Adipocyte (in vitro differentiated cells): ENCODE results near the gene CETN3.
A peak's percentile ranks its signal among the peaks of the same experiment; 100 is the strongest.
"Not testable (repeated sequence)": the region's sequence is repeated elsewhere in the genome, so short reads cannot be mapped to it uniquely, and the experiment has no call there.

ENCODE experiments used
- DNase-seq: peaks from one replicate; pipeline ENCODE4 v3.0.0-alpha.2; 2015; ENCODE audit warnings: low read depth
- H3K27me3 ChIP-seq: replicated peaks from 2 replicates; pipeline ENCODE4 v1.7.0; 2013; ENCODE audit warnings: mild to moderate bottlenecking, low read length, moderate library complexity; ENCODE audit not compliant: control insufficient read depth, insufficient read depth
- H3K36me3 ChIP-seq: 2 replicates; pipeline ENCODE4 v1.7.0; 2013; ENCODE audit warnings: low read length, mild to moderate bottlenecking, moderate library complexity; ENCODE audit not compliant: control insufficient read depth, insufficient read depth, severe bottlenecking
- H3K4me1 ChIP-seq: 2 replicates; pipeline ENCODE4 v1.7.0; 2013; ENCODE audit warnings: mild to moderate bottlenecking, low read length, moderate library complexity; ENCODE audit not compliant: control insufficient read depth, insufficient read depth
- H3K4me3 ChIP-seq: 2 replicates; pipeline ENCODE4 v1.7.0; 2013; ENCODE audit warnings: mild to moderate bottlenecking, low read length, moderate library complexity
- H3K9ac ChIP-seq: 2 replicates; pipeline ENCODE4 v1.7.0; 2013; ENCODE audit warnings: mild to moderate bottlenecking, low read length, moderate library complexity
- H3K9me3 ChIP-seq: 2 replicates; pipeline ENCODE4 v1.7.0; 2013; ENCODE audit warnings: mild to moderate bottlenecking, low read length, moderate library complexity; ENCODE audit not compliant: control insufficient read depth

The CETN3 gene

DNA sequence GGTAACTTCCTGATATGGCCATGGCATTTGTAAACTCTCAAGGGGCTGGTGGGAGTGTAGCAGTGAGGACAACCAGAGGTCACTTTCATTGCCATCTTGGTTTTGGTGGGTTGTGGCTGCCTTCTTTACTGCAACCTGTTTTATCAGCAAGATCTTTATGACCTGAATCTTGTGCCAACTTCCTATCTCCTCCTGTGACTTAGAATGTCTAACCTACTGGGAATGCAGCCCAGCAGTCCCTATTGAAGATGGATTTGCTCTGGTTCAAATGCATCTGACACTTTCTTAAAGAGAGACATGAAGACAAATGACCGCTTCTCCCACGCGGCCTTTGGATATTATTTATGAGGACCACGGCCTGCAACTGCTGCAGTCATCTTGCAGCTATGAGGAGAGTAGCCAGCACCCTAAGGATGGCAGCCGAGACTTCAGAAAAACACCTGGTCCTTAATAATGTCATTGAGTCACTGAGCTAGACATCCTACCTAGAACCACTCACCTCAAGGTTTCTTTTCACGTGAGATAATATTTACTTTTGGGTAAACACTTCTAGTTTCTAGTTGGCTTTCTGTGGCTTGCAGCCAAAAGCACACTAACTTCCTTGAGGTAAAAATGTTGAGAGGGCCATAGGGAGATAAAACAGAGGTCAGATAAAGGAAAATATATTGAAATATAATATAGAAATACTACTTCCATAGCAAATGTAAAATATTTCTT is 28.2 kb downstream of the CETN3 start:
- H3K9me3 ChIP-seq = peaks cover 2% of the 10 kb centered on the region
- no peaks in the 10 kb centered on the region for H3K36me3 ChIP-seq
- H3K4me3 ChIP-seq = no peak overlapping the region
- no peak overlapping the region for H3K9ac ChIP-seq
- H3K27me3 ChIP-seq = peaks cover 3% of the 10 kb centered on the region
- no peak for DNase-seq
- no peaks in the 10 kb centered on the region for H3K4me1 ChIP-seq

DNA sequence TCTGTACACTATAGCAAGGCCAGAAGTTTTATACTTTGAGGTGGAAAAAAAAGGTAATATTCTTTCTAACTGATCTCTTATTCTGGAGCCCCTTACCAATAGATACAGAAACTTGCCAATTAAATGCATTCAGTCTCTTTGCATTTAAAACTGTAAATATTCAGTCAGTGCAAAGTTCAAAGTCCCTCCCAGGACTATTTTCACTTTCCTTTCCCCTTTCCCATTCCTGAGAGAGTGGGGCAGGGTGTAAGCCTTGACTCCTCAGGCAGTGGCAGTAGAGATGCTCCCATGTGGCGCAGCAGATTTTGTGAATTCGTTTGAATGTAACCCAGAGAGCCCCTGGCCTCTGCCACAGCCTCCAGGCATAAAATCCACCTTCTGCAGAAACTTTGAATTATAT is 29.9 kb downstream of the CETN3 start:
- DNase-seq = no peak
- H3K9me3 ChIP-seq = peaks cover 11% of the 10 kb centered on the region
- H3K9ac ChIP-seq = no peak overlapping the region
- no peaks in the 10 kb centered on the region for H3K36me3 ChIP-seq
- H3K27me3 ChIP-seq = peaks cover 3% of the 10 kb centered on the region
- no peaks in the 10 kb centered on the region for H3K4me1 ChIP-seq
- no peak overlapping the region for H3K4me3 ChIP-seq

DNA sequence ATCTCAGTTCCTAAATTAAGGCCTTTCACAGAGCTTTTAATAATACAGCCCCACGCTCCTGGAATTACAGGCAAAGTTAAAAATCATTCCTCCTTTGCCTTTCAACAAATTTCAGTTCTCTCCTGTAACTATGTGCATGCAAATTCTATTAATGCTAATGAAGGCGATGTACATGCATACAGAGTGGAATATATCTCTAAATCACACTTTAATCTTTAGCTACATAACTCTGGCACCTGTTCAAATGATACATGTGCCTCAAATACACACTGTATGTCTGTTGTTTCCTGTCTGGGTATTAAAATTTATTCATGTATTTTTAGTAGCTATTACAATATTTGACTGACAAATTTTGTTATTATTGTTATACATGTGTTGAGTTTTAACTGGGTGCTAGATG is 30.8 kb downstream of the CETN3 start:
- H3K4me3 ChIP-seq = no peak overlapping the region
- no peaks in the 10 kb centered on the region for H3K36me3 ChIP-seq
- peaks cover 3% of the 10 kb centered on the region for H3K27me3 ChIP-seq
- no peaks in the 10 kb centered on the region for H3K4me1 ChIP-seq
- no peak for DNase-seq
- no peak overlapping the region for H3K9ac ChIP-seq
- H3K9me3 ChIP-seq = peaks cover 11% of the 10 kb centered on the region

DNA sequence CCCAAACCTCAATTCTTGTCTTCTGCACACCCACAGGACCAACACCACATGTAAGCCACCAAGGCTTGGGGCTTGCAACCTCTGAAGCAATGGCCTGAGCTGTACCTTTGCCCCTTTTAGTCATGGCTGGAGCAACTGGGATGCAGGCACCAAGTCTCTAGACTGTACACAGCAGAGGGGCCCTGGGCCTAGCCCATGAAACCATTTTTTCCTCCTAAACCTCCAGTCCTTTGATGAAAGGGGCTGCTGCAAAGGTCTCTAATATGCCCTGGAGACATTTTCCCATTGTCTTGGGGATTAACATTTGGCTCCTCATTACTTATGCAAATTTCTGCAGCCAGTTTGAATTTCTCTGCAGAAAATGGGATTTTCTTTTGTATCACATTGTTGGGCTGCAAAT is 38.3 kb downstream of the CETN3 start:
- not testable (repeated sequence) for DNase-seq, H3K4me3 ChIP-seq, H3K9ac ChIP-seq, H3K4me1 ChIP-seq, H3K27me3 ChIP-seq, H3K36me3 ChIP-seq
- peaks cover 12% of the 10 kb centered on the region for H3K9me3 ChIP-seq

DNA sequence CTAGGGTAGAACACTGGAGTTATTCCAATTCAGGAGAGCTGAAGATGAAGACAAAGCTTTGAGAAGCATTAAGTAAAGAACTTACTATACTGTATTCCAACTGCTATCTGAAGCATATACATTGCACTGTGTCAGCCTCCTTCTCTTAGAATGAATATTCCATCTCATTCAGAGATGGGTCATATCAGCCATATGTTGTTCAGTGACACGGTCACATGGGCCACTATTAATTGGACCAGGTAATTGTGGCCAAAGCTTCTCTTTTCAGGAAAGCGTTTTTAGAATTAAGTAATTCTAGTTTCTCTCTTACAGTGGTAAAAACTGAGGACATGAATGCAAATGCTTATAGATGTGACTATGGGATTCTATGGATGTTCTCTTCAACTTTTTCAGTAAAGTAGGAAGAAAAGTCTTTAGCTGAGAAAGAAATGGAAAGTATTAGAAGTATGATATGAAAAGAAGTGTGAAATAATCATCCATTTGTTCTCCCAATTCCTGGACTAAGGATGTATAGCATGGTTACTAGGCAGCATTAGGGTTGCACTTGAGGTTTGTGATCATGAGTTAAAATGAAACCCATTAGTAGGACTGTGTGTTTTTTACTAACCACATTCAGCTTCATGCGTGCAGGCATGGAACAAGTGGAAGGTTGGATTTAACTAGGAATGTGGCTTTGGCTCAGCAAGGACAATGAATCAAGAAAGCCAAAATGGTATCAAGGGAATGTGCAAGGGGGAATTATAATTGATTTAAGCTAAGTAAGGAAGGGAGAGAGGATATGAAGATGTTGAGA is 40.9 kb downstream of the CETN3 start:
- DNase-seq = no peak
- Histone ChIP-seq H3K4me3 (no peak overlapping the region), H3K9ac (no peak overlapping the region)

DNA sequence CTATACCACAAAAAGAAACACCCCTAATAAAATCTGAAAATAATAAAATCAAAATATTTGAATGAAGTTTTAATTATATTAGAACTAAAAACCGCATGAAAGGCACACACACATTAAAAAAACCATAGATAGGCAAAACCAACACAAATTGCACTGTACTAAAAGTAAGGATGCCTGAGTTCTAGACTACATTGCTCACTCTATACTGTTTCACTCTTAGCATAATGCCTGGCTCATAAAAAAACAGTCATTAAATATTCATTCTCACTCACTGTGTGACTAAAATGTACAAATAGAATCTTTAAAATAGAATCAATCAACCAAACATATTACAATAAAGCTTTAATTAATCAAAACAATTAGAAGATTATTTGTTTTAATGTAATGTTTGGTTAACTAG is 41.7 kb downstream of the CETN3 start:
- Histone ChIP-seq H3K4me1 (no peaks in the 10 kb centered on the region), H3K36me3 (no peaks in the 10 kb centered on the region), H3K4me3 (no peak overlapping the region), H3K27me3 (no peaks in the 10 kb centered on the region), H3K9ac (no peak overlapping the region), H3K9me3 (peaks cover 3% of the 10 kb centered on the region)
- no peak for DNase-seq

More for the DNA sequence above, 40.9 kb downstream of the CETN3 start:
- no peaks in the 10 kb centered on the region for H3K27me3 ChIP-seq
- H3K4me1 ChIP-seq = no peaks in the 10 kb centered on the region
- H3K9me3 ChIP-seq = peaks cover 3% of the 10 kb centered on the region
- H3K36me3 ChIP-seq = no peaks in the 10 kb centered on the region

DNA sequence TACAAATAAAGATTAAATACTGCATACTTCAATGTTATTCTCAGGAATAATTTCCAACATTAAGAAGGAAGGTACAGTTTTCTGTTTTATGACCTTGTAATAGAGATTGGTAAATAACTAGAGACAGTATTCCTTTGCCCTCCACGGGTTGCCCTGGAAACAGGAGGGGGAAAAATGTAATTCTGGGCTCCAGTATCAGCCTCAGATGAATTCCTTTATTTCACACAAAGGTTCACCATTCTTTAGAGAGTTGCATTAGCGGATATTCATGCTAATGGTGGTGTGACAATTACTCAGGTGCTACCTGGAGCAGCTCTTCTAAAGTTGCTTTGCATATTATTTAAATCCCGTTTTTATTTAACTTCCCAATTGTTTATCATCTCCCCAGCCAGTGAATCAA is 42.6 kb downstream of the CETN3 start:
- peaks cover 3% of the 10 kb centered on the region for H3K9me3 ChIP-seq
- no peaks in the 10 kb centered on the region for H3K36me3 ChIP-seq
- no peak overlapping the region for H3K4me3 ChIP-seq

DNA sequence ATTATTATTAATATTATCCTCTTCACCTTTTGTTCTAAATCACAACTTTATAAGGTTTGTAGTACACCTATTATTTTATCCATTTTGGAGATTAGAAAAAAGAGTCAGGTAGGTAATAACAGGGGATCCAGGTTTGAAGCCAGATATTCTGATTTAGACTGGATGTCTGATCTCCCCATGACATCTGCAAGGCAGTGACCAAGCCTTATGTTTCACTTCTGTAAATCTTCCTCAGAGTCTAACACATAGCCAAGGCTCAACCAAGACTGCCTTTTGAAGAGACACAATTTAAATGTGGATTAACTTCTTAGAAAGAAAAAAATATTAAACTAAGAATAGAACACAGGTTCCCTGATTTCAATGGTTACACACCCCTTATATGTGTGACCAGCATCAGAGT is 44.2 kb downstream of the CETN3 start:
- no peaks in the 10 kb centered on the region for H3K36me3 ChIP-seq
- no peaks in the 10 kb centered on the region for H3K4me1 ChIP-seq
- H3K4me3 ChIP-seq = no peak overlapping the region
- DNase-seq = no peak
- no peak overlapping the region for H3K9ac ChIP-seq
- H3K9me3 ChIP-seq = no peaks in the 10 kb centered on the region
- no peaks in the 10 kb centered on the region for H3K27me3 ChIP-seq

More for the DNA sequence above, 42.6 kb downstream of the CETN3 start:
- no peak for DNase-seq
- no peak overlapping the region for H3K9ac ChIP-seq
- H3K4me1 ChIP-seq = no peaks in the 10 kb centered on the region
- no peaks in the 10 kb centered on the region for H3K27me3 ChIP-seq

DNA sequence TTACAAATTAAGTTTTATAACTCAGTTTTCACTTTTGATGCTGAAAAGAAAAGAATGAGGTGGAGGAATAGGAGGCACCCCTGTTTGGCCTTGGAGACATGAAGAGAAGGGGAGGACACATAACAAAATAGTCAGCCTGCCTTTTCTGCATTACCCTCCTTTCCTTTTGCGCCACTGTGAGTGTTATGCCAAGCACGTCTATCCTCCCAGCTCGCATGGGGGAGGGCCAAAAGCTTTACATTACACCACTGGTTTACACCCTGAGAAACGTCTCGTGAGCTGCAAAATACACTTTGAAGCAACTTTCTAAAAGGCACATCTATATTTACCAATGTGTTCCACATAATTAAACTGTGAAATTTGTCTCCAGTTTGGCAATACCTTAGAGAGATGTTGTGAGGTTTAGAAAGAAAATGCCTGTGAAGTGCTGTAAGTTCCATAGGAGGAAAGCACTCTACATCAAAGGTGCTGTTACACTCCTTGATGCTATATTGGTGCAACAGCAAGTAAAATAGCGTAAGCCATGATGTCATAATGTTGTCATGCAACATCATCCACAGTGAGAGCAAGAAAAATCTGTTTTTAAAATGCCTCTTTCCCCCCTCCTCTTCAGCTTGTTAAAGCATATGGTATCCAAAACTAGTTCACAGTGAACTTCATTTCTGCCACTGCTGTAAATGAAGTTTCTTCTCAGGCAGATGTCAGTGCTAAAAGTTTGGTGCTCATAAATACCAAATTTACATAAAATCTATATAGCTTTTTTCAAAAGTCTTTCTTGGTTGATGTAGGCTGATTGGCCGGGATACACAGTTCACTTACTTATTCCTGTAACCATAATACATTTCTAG is 50.3 kb downstream of the CETN3 start:
- Histone ChIP-seq H3K4me1 (peaks cover 4% of the 10 kb centered on the region), H3K9me3 (peaks cover 2% of the 10 kb centered on the region), H3K36me3 (no peaks in the 10 kb centered on the region), H3K27me3 (no peaks in the 10 kb centered on the region), H3K9ac (no peak overlapping the region), H3K4me3 (no peak overlapping the region)
- no peak for DNase-seq

DNA sequence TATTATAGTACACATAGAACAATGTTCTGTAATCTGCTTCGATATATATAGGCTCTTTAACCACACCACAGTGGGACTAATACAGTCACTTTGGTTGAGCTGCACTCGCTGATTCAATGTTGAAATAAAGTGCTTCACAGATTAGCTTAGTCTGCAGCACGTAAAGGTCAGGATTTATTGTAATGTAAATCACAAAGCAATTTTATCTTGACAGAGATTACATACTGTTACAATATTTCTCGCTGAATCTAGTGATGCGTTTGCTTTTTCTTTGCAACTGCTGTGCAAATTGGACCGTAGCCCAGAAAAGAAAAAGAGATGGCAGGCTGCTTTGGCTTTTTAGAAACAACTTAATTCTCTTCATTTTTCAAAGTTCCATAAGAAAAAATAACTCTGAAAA is 52.9 kb downstream of the CETN3 start:
- peaks cover 4% of the 10 kb centered on the region for H3K4me1 ChIP-seq
- no peak overlapping the region for H3K4me3 ChIP-seq
- DNase-seq = peak; percentile 46
- peaks cover 2% of the 10 kb centered on the region for H3K9me3 ChIP-seq
- H3K9ac ChIP-seq = no peak overlapping the region
- no peaks in the 10 kb centered on the region for H3K27me3 ChIP-seq
- no peaks in the 10 kb centered on the region for H3K36me3 ChIP-seq

DNA sequence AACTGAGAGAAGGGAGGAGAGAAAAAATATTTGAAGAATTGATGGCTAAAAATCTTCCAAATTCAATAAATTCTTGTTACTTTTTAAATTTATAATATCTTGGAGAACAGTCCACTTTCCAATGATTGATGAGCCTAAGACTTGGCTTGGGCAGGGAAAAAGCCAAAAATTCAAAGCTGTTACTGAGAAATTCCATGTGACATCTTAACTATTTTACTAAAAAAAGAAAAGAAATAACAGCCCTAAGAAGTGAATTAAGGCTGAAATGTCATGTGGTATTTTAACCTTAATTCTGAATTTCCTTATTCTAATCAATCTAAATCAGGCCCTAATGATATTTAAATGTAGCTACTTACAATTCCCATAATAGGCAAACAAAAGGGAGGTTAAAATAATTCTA is 53.4 kb downstream of the CETN3 start:
- no peaks in the 10 kb centered on the region for H3K36me3 ChIP-seq
- DNase-seq = no peak
- H3K27me3 ChIP-seq = no peaks in the 10 kb centered on the region
- H3K4me3 ChIP-seq = no peak overlapping the region
- no peak overlapping the region for H3K9ac ChIP-seq
- H3K9me3 ChIP-seq = peaks cover 2% of the 10 kb centered on the region
- peaks cover 4% of the 10 kb centered on the region for H3K4me1 ChIP-seq
